ENCODE measurements around the gene PACRG. TPM values are rescaled to one million over a fixed set of nuclear protein-coding genes. Genes with fewer than 3 reads are reported as not detected.

PACRG gene
- total and polyA plus RNA-seq, 2 of the 13 experiments (the other 11 are each of a cell fraction or from before 2014, with no cell fraction given), result 0.13 TPM; not detected in 1

- peak; percentile 98 for TF ChIP-seq HNF4G (IDR thresholded peaks at IDR 0.05; ENCODE audit: borderline replicate concordance, low read depth, low read length)
- peak; percentile 98 for TF ChIP-seq HNF4G (CRISPR knock-in tag; IDR thresholded peaks at IDR 0.05; ENCODE audit: borderline replicate concordance, low read depth)
- TF ChIP-seq ZNF883 (CRISPR knock-in tag; IDR thresholded peaks at IDR 0.05; ENCODE audit: not compliant biosample characterization), result no peak
- peak; percentile 77; the same call in 1 of the 2 replicates for TF ChIP-seq ZNF280B (CRISPR knock-in tag; IDR thresholded peaks at IDR 0.05; ENCODE audit: borderline replicate concordance)
- TF ChIP-seq ZNF775 (CRISPR knock-in tag; IDR thresholded peaks at IDR 0.05; ENCODE audit: borderline replicate concordance), result no peak
- peak; percentile 39; the same call in 1 of the 2 replicates for TF ChIP-seq PRDM10 (CRISPR knock-in tag; IDR thresholded peaks at IDR 0.05; ENCODE audit: low read depth)
- peak; percentile 66; the same call in 1 of the 2 replicates for TF ChIP-seq HOXA5 (CRISPR knock-in tag; IDR thresholded peaks at IDR 0.05)
- TF ChIP-seq GABPA (IDR thresholded peaks at IDR 0.05; ENCODE audit: low read depth, low read length), result no peak
- peak; percentile 52 for TF ChIP-seq GABPA (CRISPR knock-in tag; IDR thresholded peaks at IDR 0.05; ENCODE audit: low read depth)
- peak; percentile 41; the same call in 1 of the 2 replicates for TF ChIP-seq TFAP4 (IDR thresholded peaks at IDR 0.05; ENCODE audit: borderline replicate concordance, low read depth)
- TF ChIP-seq NCOA1 (CRISPR knock-in tag; IDR thresholded peaks at IDR 0.05), result 0 out of 2 replicates have a peak, but pooled peaks have one; percentile 66
- TF ChIP-seq ZNF124 (CRISPR knock-in tag; IDR thresholded peaks at IDR 0.05), result peak; percentile 97
- TF ChIP-seq CREB1 (IDR thresholded peaks at IDR 0.05), result no peak
- TF ChIP-seq CREB1 (CRISPR knock-in tag; IDR thresholded peaks at IDR 0.05), result no peak
- TF ChIP-seq FOXP4 (CRISPR knock-in tag; IDR thresholded peaks at IDR 0.05), result peak; percentile 59; the same call in 1 of the 2 replicates
- TF ChIP-seq ARID2 (CRISPR knock-in tag; IDR thresholded peaks at IDR 0.05; ENCODE audit: borderline replicate concordance), result no peak
- peak; percentile 78 for TF ChIP-seq TEAD3 (CRISPR knock-in tag; optimal IDR thresholded peaks at IDR 0.05; ENCODE audit: borderline replicate concordance)
- TF ChIP-seq U2AF2 (IDR thresholded peaks at IDR 0.05; ENCODE audit: low read depth, low read length), result no peak
- TF ChIP-seq ZNF382 (CRISPR knock-in tag; IDR thresholded peaks at IDR 0.05; ENCODE audit: borderline replicate concordance), result no peak
- TF ChIP-seq ZMYM3 (CRISPR knock-in tag; IDR thresholded peaks at IDR 0.05), result peak; percentile 88
- TF ChIP-seq FIP1L1 (IDR thresholded peaks at IDR 0.05; ENCODE audit: borderline replicate concordance, insufficient read depth, low read depth, low read length), result no peak
- no peak for TF ChIP-seq NR3C1 (CRISPR knock-in tag; IDR thresholded peaks at IDR 0.05)
Observed at GRCh38 chr6:163180874-163181541, 453.2 kb downstream of the PACRG start (continued).
